DND-41 (cell line): Measurements from ENCODE around the gene MEIS3.

Source experiments
- CTCF ChIP-seq: IDR thresholded peaks from 2 replicates; pipeline ENCODE4 v1.5.1; 2012; ENCODE audit warnings: borderline replicate concordance, low read length, moderate library complexity, mild to moderate bottlenecking; ENCODE audit not compliant: poor library complexity, severe bottlenecking; ENCODE audit errors: extremely low read depth
- EZH2 ChIP-seq: IDR thresholded peaks from 3 replicates; pipeline ENCODE4 v1.6.1; 2012; ENCODE audit warnings: borderline replicate concordance, low read depth, mild to moderate bottlenecking, moderate library complexity, low read length, inconsistent platforms; ENCODE audit not compliant: severe bottlenecking

GRCh38 chr19:47464675-47465419, 45.5 kb upstream of the MEIS3 start:
- TF ChIP-seq CTCF (no peak), EZH2 (no peak)
